Prostate gland (tissue), 2 donors: ENCODE measurements around the gene TECRL. TPM values are rescaled to one million over a fixed set of nuclear protein-coding genes. Genes with fewer than 3 reads are reported as not detected.

Source experiments
- DNase-seq: peaks from one replicate; pipeline ENCODE4 v3.0.0-alpha.2; 2019; ENCODE audit warnings: low spot score
- H3K27ac ChIP-seq, 2 donors: fragments of 200-600 bp; sonication (generic); 2 replicates each; pipeline ENCODE4 v1.5.1; 2017 to 2019
- H3K27me3 ChIP-seq: fragments of 200-600 bp; sonication (generic); replicated peaks from 2 replicates; pipeline ENCODE4 v1.5.1; 2019; ENCODE audit not compliant: insufficient read depth
- H3K36me3 ChIP-seq, 2 donors: fragments of 200-600 bp; sonication (generic); 1 replicate in 1 of 2; 2 replicates in 1 of 2; pipeline versions ENCODE4 v1.5.1 to v1.8.1; 2017 to 2019
- H3K4me1 ChIP-seq: fragments of 200-600 bp; sonication (generic); replicated peaks from 2 replicates; pipeline ENCODE4 v1.5.1; 2019
- H3K4me3 ChIP-seq, 2 donors: fragments of 200-600 bp; sonication (generic); 2 replicates each; pipeline ENCODE4 v1.5.1; 2017 to 2019
- H3K9me3 ChIP-seq: fragments of 200-600 bp; sonication (generic); 2 replicates; pipeline ENCODE4 v1.5.1; 2017
- CTCF ChIP-seq, 4 experiments: fragments of 200-600 bp in 2 of 4; fragments of 450-650 bp in 2 of 4; sonication (generic) in 2 of 4; IDR thresholded peaks; 1 replicate in 3 of 4; 2 replicates in 1 of 4; pipeline ENCODE4 v1.5.1; 2016 to 2019; ENCODE audit warnings: antibody characterized with exemption in 4 of 4, mild to moderate bottlenecking in 2 of 4, moderate library complexity in 2 of 4
- POLR2A ChIP-seq: fragments of 450-650 bp; IDR thresholded peaks from one replicate; pipeline ENCODE4 v1.6.1; 2016; ENCODE audit warnings: antibody characterized with exemption, mild to moderate bottlenecking
- POLR2AphosphoS5 ChIP-seq: sonication (generic); formaldehyde crosslinking; IDR thresholded peaks from one replicate; pipeline ENCODE4 v1.6.1; 2017; ENCODE audit warnings: antibody characterized with exemption
- whole genome bisulfite sequencing: methylation state at CpG from one replicate; pipeline ENCODE4 v1.1.5; 2018; 5-methylcytosine and 5-hydroxymethylcytosine counted together
- intact Hi-C: fragments of 100-400 bp; cut with DNase I; formaldehyde crosslinking; loops from one replicate; pipeline ENCODE4 v1.14.2; 2022
- total RNA-seq, 2 donors: library from RNA; depleted of rRNA; stranded (reverse); fragments of >200 nt; gene quantifications; one replicate each; pipeline ENCODE4 v1.1.0, GENCODE V29; 2016

TECRL gene
- total RNA-seq, 2 donors from 2014 or later = 1.5 TPM; not detected in 1

DNA sequence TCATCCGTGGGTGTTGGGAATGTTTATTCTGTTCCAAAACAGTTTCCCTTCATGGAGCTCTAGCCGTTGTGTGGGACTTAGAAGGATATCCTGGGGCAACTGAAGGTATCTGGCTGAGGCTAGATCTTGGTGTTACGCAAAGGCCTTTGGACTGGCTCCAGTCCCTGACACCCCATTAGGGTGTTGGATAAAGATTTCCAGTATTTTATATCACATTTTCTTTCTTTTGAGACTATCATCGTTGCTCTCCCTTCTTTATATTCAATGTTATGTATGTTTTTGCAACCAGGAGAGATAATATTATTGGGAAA, 103.0 kb downstream of the TECRL start:
- intact Hi-C loops = no loop called here
- no peak for DNase-seq
- no peaks in the 10 kb centered on the region for H3K9me3 ChIP-seq
- H3K27me3 ChIP-seq = no peaks in the 10 kb centered on the region
- no peak for TF ChIP-seq CTCF (IDR thresholded peaks at IDR 0.05)
- H3K36me3 ChIP-seq = no peaks in the 10 kb centered on the region
- 84% methylated on average over 4 of the region's 4 CpGs for WGBS
- no peak overlapping the region for H3K27ac ChIP-seq
- H3K4me1 ChIP-seq = no peaks in the 10 kb centered on the region
- no peak overlapping the region for H3K4me3 ChIP-seq

- H3K27me3 ChIP-seq = no peaks in the 10 kb centered on the region
- H3K4me3 ChIP-seq = no peak overlapping the region
- H3K27ac ChIP-seq = no peak overlapping the region
- H3K9me3 ChIP-seq = no peaks in the 10 kb centered on the region
- no peak for TF ChIP-seq POLR2AphosphoS5
- TF ChIP-seq CTCF (IDR thresholded peaks at IDR 0.05) = no peak
- no peak for TF ChIP-seq POLR2A
- intact Hi-C loops = no loop called here
- no peaks in the 10 kb centered on the region for H3K36me3 ChIP-seq
- WGBS = 67% methylated on average over 1 of the region's 1 CpG
- DNase-seq = no peak
- H3K4me1 ChIP-seq = no peaks in the 10 kb centered on the region
Measured at GRCh38 chr4:64305565-64306254, 103.5 kb downstream of the TECRL start.

- WGBS = 93% methylated on average over 14 of the region's 14 CpGs
- Histone ChIP-seq H3K4me1 (no peaks in the 10 kb centered on the region), H3K36me3 (no peaks in the 10 kb centered on the region), H3K9me3 (no peaks in the 10 kb centered on the region), H3K4me3 (no peak overlapping the region), H3K27ac (no peak overlapping the region), H3K27me3 (no peaks in the 10 kb centered on the region)
- DNase-seq = no peak
- intact Hi-C loops = no loop called here
- TF ChIP-seq CTCF (IDR thresholded peaks at IDR 0.05) (no peak), POLR2AphosphoS5 (no peak), POLR2A (no peak)
Measured at GRCh38 chr4:64272432-64272831, 136.8 kb downstream of the TECRL start.

GRCh38 chr4:64271601-64272081, 137.6 kb downstream of the TECRL start:
- intact Hi-C loops = no loop called here
- H3K27ac ChIP-seq = no peak overlapping the region
- no peak overlapping the region for H3K4me3 ChIP-seq
- H3K27me3 ChIP-seq = no peaks in the 10 kb centered on the region
- WGBS = 86% methylated on average over 9 of the region's 9 CpGs
- no peaks in the 10 kb centered on the region for H3K9me3 ChIP-seq
- H3K36me3 ChIP-seq = no peaks in the 10 kb centered on the region
- H3K4me1 ChIP-seq = no peaks in the 10 kb centered on the region
- DNase-seq = no peak
- no peak for TF ChIP-seq CTCF (IDR thresholded peaks at IDR 0.05)
- TF ChIP-seq POLR2AphosphoS5 = no peak
- TF ChIP-seq POLR2A = no peak

GRCh38 chr4:64266669-64267068, 142.6 kb downstream of the TECRL start:
- TF ChIP-seq CTCF (IDR thresholded peaks at IDR 0.05) = no peak
- TF ChIP-seq POLR2A = no peak
- TF ChIP-seq POLR2AphosphoS5 = no peak
- Histone ChIP-seq H3K36me3 (no peaks in the 10 kb centered on the region), H3K27me3 (no peaks in the 10 kb centered on the region), H3K4me3 (no peak overlapping the region), H3K27ac (no peak overlapping the region), H3K9me3 (no peaks in the 10 kb centered on the region), H3K4me1 (no peaks in the 10 kb centered on the region)
- 85% methylated on average over 2 of the region's 2 CpGs for WGBS
- intact Hi-C loops = no loop called here
- DNase-seq = no peak
